HL-60/S4 treated with phorbol 12-myristate 13-acetate at 8.2 ng/mL for 4 days and 3 days (cell line): Measurements from ENCODE around the gene NFKBIE.

Experiments
- in situ Hi-C: fragments of 300-500 bp; cut with MboI; formaldehyde crosslinking; loops from 2 replicates; pipeline ENCODE4 v1.15.0; 2022; ENCODE audit warnings: low sequenced_read_pairs

Gene NFKBIE

GRCh38 chr6:44272999-44273566, 7.7 kb upstream of the NFKBIE start:
- in situ Hi-C loops = no loop called here

GRCh38 chr6:44272529-44272928, 7.2 kb upstream of the NFKBIE start:
- in situ Hi-C loops = no loop called here

GRCh38 chr6:44271914-44272313, 6.6 kb upstream of the NFKBIE start:
- in situ Hi-C loops = no loop called here

GRCh38 chr6:44271406-44271723, 6.0 kb upstream of the NFKBIE start:
- in situ Hi-C loops = no loop called here

- in situ Hi-C loops = no loop called here
These were observed 5.4 kb upstream of the NFKBIE start for GRCh38 chr6:44270526-44271405.

GRCh38 chr6:44269921-44270525, 4.7 kb upstream of the NFKBIE start, which contains the start of gene TMEM151B:
Gene TMEM151B (plus strand): TSS chr6:44270450. CDS start chr6:44270743, 293 bp downstream.
- in situ Hi-C loops = no loop called here

- in situ Hi-C loops = no loop called here
These were observed 4.0 kb upstream of the NFKBIE start for GRCh38 chr6:44269178-44269920.

- in situ Hi-C loops = no loop called here
These were observed 2.8 kb upstream of the NFKBIE start for GRCh38 chr6:44268095-44268628.

GRCh38 chr6:44267252-44267651, 1.9 kb upstream of the NFKBIE start:
- in situ Hi-C loops = no loop called here

GRCh38 chr6:44266347-44266746, 996 bp upstream of the NFKBIE start:
- in situ Hi-C loops = no loop called here

GRCh38 chr6:44265722-44266233, 427 bp upstream of the NFKBIE start:
- in situ Hi-C loops = no loop called here

GRCh38 chr6:44264154-44265006, 971 bp downstream of the NFKBIE start:
- in situ Hi-C loops = no loop called here

GRCh38 chr6:44263354-44264100, 1.8 kb downstream of the NFKBIE start:
- in situ Hi-C loops = no loop called here

GRCh38 chr6:44262467-44263353, 2.6 kb downstream of the NFKBIE start:
- in situ Hi-C loops = no loop called here

- in situ Hi-C loops = no loop called here
These were observed 3.8 kb downstream of the NFKBIE start for GRCh38 chr6:44261581-44261980.

- in situ Hi-C loops = no loop called here
These were observed 4.7 kb downstream of the NFKBIE start for GRCh38 chr6:44260451-44261297.

- in situ Hi-C loops = no loop called here
These were observed 5.3 kb downstream of the NFKBIE start for GRCh38 chr6:44260011-44260410.
